ENCODE measurements around the gene TRIM37.

The TRIM37 gene

DNA sequence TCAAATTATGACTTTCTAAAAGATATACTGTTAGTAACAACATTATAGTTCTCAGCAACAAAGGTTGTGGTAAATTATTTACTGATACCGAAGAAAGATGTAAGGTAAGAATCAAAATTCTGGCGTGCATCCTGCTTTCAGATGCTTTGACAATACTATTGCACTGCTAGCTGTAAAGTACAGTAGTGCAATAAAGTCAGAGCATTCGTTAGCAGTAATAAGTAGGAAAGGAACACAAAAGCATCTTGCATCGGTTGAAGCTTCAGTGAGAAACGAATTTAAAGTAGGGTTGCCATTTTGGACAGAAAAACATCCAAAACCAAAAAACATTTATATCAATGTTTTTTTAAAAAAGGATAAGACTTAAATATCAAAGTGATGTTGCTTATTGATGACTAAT is 44.3 kb upstream of the TRIM37 start:
- Histone ChIP-seq H3K4me1 (ENCODE audit: low read length) (peaks cover 6% of the 10 kb centered on the region), H3K4me2 (ENCODE audit: low read depth, low read length) (no peak overlapping the region), H2AFZ (ENCODE audit: low read length) (no peak overlapping the region), H3K4me3 (ENCODE audit: low read length) (no peak overlapping the region), H3K27ac (ENCODE audit: low read length) (no peak overlapping the region), H3F3A (ENCODE audit: insufficient read depth, low read length) (no peaks in the 10 kb centered on the region), H3K36me3 (replicated peaks; ENCODE audit: insufficient read depth, low read length) (no peaks in the 10 kb centered on the region; the same call in 1 of the 2 replicates), H3K79me2 (ENCODE audit: low read length) (peaks cover 91% of the 10 kb centered on the region), H3K27me3 (replicated peaks; ENCODE audit: insufficient read depth, low read length) (no peaks in the 10 kb centered on the region), H3K9ac (ENCODE audit: low read length) (no peak overlapping the region), H3K9me2 (replicated peaks; ENCODE audit: insufficient read depth, low read length) (no peaks in the 10 kb centered on the region), H4K20me1 (ENCODE audit: insufficient read depth, low read length) (peaks cover 5% of the 10 kb centered on the region; the same call in 1 of the 2 replicates), H3K9me3 (replicated peaks; ENCODE audit: insufficient read depth, low read length) (no peaks in the 10 kb centered on the region)
- TF ChIP-seq EZH2phosphoT487 (IDR thresholded peaks at IDR 0.05; ENCODE audit: low read length) (no peak), EZH2 (optimal IDR thresholded peaks at IDR 0.05; ENCODE audit: low read depth, low read length) (no peak)
- TF ChIP-seq, protein P1, sequence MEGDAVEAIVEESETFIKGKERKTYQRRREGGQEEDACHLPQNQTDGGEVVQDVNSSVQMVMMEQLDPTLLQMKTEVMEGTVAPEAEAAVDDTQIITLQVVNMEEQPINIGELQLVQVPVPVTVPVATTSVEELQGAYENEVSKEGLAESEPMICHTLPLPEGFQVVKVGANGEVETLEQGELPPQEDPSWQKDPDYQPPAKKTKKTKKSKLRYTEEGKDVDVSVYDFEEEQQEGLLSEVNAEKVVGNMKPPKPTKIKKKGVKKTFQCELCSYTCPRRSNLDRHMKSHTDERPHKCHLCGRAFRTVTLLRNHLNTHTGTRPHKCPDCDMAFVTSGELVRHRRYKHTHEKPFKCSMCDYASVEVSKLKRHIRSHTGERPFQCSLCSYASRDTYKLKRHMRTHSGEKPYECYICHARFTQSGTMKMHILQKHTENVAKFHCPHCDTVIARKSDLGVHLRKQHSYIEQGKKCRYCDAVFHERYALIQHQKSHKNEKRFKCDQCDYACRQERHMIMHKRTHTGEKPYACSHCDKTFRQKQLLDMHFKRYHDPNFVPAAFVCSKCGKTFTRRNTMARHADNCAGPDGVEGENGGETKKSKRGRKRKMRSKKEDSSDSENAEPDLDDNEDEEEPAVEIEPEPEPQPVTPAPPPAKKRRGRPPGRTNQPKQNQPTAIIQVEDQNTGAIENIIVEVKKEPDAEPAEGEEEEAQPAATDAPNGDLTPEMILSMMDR (IDR thresholded peaks at IDR 0.05; ENCODE audit: low read length) = no peak
- DNase-seq = no peak

DNA sequence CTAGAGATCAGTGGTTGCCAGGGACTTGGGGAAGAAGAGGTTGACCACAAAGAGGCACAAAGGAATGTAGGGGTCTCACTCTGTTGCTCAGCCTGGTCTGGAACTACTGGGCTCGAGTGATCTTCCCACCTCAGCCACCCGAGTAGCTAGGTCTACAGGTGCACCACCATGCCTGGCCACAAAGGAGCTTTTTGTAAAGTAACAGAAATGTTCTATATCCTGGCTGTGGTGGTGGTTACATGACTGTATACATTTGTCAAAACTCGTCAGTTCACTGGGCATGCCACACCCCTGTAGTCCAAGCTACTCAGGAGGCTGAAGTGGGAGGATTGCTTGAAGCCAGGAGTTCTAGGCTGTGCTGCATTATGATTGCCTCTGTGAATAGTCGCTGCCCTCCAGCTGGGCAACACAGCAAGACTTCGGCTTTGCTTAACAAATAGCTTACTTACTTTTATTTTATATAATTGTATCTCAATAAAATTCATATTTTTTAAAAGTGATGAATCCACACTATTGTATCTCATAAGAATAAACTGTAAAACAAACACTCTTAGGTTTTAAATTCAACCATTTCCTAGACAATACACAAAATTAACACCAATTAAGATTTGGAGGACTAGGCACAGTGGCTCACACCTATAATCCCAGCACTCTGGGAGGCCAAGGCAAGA is 43.3 kb upstream of the TRIM37 start:
- Histone ChIP-seq H4K20me1 (ENCODE audit: insufficient read depth, low read length) (peaks cover 10% of the 10 kb centered on the region; the same call in 1 of the 2 replicates), H3K79me2 (ENCODE audit: low read length) (peaks cover 100% of the 10 kb centered on the region), H2AFZ (ENCODE audit: low read length) (no peak overlapping the region), H3K4me2 (ENCODE audit: low read depth, low read length) (no peak overlapping the region), H3K4me1 (ENCODE audit: low read length) (peaks cover 6% of the 10 kb centered on the region), H3F3A (ENCODE audit: insufficient read depth, low read length) (no peaks in the 10 kb centered on the region), H3K27ac (ENCODE audit: low read length) (no peak overlapping the region), H3K36me3 (replicated peaks; ENCODE audit: insufficient read depth, low read length) (no peaks in the 10 kb centered on the region; the same call in 1 of the 2 replicates), H3K9me2 (replicated peaks; ENCODE audit: insufficient read depth, low read length) (no peaks in the 10 kb centered on the region), H3K9ac (ENCODE audit: low read length) (no peak overlapping the region), H3K27me3 (replicated peaks; ENCODE audit: insufficient read depth, low read length) (no peaks in the 10 kb centered on the region), H3K4me3 (ENCODE audit: low read length) (no peak overlapping the region), H3K9me3 (replicated peaks; ENCODE audit: insufficient read depth, low read length) (no peaks in the 10 kb centered on the region)
- no peak for DNase-seq
- TF ChIP-seq, protein P1 (IDR thresholded peaks at IDR 0.05; ENCODE audit: low read length) = no peak
- TF ChIP-seq EZH2phosphoT487 (IDR thresholded peaks at IDR 0.05; ENCODE audit: low read length) (no peak), EZH2 (optimal IDR thresholded peaks at IDR 0.05; ENCODE audit: low read depth, low read length) (no peak)

DNA sequence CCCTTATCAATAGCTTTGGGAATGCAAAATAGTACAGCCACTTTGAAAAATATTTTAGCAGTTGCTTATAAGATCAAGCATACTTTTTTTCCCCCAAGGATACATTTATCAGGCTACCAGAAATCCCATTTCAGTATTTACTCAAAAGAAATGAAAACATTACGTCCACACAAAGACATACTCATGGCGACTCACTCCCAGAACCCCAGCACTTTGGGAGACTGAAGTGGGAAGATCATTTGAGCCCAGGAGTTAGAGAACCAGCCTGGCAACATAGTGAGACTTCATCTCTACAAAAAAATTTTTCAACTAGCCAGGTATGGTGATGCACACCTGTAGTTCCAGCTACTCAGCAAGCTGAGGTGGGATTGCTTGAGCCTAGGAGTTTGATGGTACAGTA is 42.4 kb upstream of the TRIM37 start:
- TF ChIP-seq, protein P1 (IDR thresholded peaks at IDR 0.05; ENCODE audit: low read length) = no peak
- no peak for TF ChIP-seq EZH2 (optimal IDR thresholded peaks at IDR 0.05; ENCODE audit: low read depth, low read length)
- no peak for TF ChIP-seq EZH2phosphoT487 (IDR thresholded peaks at IDR 0.05; ENCODE audit: low read length)
- H3K4me1 ChIP-seq (ENCODE audit: low read length) = peaks cover 6% of the 10 kb centered on the region
- H3K27me3 ChIP-seq (replicated peaks; ENCODE audit: insufficient read depth, low read length) = no peaks in the 10 kb centered on the region
- peaks cover 10% of the 10 kb centered on the region; the same call in 1 of the 2 replicates for H4K20me1 ChIP-seq (ENCODE audit: insufficient read depth, low read length)
- H3F3A ChIP-seq (ENCODE audit: insufficient read depth, low read length) = no peaks in the 10 kb centered on the region
- no peak overlapping the region for H3K9ac ChIP-seq (ENCODE audit: low read length)
- peaks cover 100% of the 10 kb centered on the region for H3K79me2 ChIP-seq (ENCODE audit: low read length)
- no peak overlapping the region for H2AFZ ChIP-seq (ENCODE audit: low read length)
- DNase-seq = no peak
- H3K9me3 ChIP-seq (replicated peaks; ENCODE audit: insufficient read depth, low read length) = no peaks in the 10 kb centered on the region
- H3K36me3 ChIP-seq (replicated peaks; ENCODE audit: insufficient read depth, low read length) = no peaks in the 10 kb centered on the region; the same call in 1 of the 2 replicates
- no peak overlapping the region for H3K4me2 ChIP-seq (ENCODE audit: low read depth, low read length)
- H3K9me2 ChIP-seq (replicated peaks; ENCODE audit: insufficient read depth, low read length) = no peaks in the 10 kb centered on the region
- no peak overlapping the region for H3K27ac ChIP-seq (ENCODE audit: low read length)
- H3K4me3 ChIP-seq (ENCODE audit: low read length) = no peak overlapping the region

Data from MM.1S (cell line).